Mammary epithelial cell (primary cell): ENCODE results near the gene LRRC47.

Experiments
- EZH2 ChIP-seq: IDR thresholded peaks from 2 replicates; pipeline ENCODE4 v1.6.1; 2012; ENCODE audit warnings: low read length, inconsistent platforms, borderline replicate concordance
- TF ChIP-seq, protein P1 (sequence below), 2 donors: IDR thresholded peaks in 1 of 2; conservative IDR thresholded peaks in 1 of 2; 2 replicates each; pipeline ENCODE4 v1.5.1; 2011 to 2012; ENCODE audit warnings: inconsistent platforms in 2 of 2, low read length in 2 of 2, mild to moderate bottlenecking in 2 of 2, control low read depth in 1 of 2, low read depth in 1 of 2; ENCODE audit not compliant: insufficient read depth in 1 of 2; ENCODE audit errors: extremely low read depth in 1 of 2

GRCh38 chr1:3825356-3825755, 29.1 kb upstream of the LRRC47 start:
- TF ChIP-seq, protein P1, sequence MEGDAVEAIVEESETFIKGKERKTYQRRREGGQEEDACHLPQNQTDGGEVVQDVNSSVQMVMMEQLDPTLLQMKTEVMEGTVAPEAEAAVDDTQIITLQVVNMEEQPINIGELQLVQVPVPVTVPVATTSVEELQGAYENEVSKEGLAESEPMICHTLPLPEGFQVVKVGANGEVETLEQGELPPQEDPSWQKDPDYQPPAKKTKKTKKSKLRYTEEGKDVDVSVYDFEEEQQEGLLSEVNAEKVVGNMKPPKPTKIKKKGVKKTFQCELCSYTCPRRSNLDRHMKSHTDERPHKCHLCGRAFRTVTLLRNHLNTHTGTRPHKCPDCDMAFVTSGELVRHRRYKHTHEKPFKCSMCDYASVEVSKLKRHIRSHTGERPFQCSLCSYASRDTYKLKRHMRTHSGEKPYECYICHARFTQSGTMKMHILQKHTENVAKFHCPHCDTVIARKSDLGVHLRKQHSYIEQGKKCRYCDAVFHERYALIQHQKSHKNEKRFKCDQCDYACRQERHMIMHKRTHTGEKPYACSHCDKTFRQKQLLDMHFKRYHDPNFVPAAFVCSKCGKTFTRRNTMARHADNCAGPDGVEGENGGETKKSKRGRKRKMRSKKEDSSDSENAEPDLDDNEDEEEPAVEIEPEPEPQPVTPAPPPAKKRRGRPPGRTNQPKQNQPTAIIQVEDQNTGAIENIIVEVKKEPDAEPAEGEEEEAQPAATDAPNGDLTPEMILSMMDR (conservative IDR thresholded peaks at IDR 0.05 in 1 of 2, IDR thresholded peaks at IDR 0.05 in 1 of 2; ENCODE audit: extremely low read depth in 1 of 2, insufficient read depth in 1 of 2, low read depth in 1 of 2, low read length in 2 of 2) = no peak
- TF ChIP-seq EZH2 = no peak
